ENCODE results near the gene SIAH2.

Gene SIAH2

GRCh38 chr3:150790629-150791028, 27.7 kb upstream of the SIAH2 start:
- no peaks in the 10 kb centered on the region for H3K27me3 ChIP-seq (replicated peaks)
- TF ChIP-seq CTCF (IDR thresholded peaks at IDR 0.05; ENCODE audit: low read depth, low read length, missing control alignments): no peak
- H3K27ac ChIP-seq: no peak overlapping the region
- no peak for DNase-seq
- H3K36me3 ChIP-seq (replicated peaks): no peaks in the 10 kb centered on the region
- H3K4me3 ChIP-seq (ENCODE audit: low read depth, low read length): no peak overlapping the region
- in situ Hi-C loops (cut with HindIII; ENCODE audit: low pct_ligation_motif_present, low sequenced_read_pairs): no loop called here

- no peak overlapping the region for H3K27ac ChIP-seq
- H3K27me3 ChIP-seq (replicated peaks): no peaks in the 10 kb centered on the region
- TF ChIP-seq CTCF (IDR thresholded peaks at IDR 0.05; ENCODE audit: low read depth, low read length, missing control alignments): no peak
- H3K4me3 ChIP-seq (ENCODE audit: low read depth, low read length): no peak overlapping the region
- no peaks in the 10 kb centered on the region for H3K36me3 ChIP-seq (replicated peaks)
- in situ Hi-C loops (cut with HindIII; ENCODE audit: low pct_ligation_motif_present, low sequenced_read_pairs): no loop called here
- no peak for DNase-seq
These were observed 26.5 kb upstream of the SIAH2 start for GRCh38 chr3:150789451-150789850.

GRCh38 chr3:150787741-150788370, 24.9 kb upstream of the SIAH2 start:
- no peak overlapping the region for H3K27ac ChIP-seq
- DNase-seq: peak; percentile 64
- H3K36me3 ChIP-seq (replicated peaks): no peaks in the 10 kb centered on the region
- peak; percentile 97 for TF ChIP-seq CTCF (IDR thresholded peaks at IDR 0.05; ENCODE audit: low read depth, low read length, missing control alignments)
- no peak overlapping the region for H3K4me3 ChIP-seq (ENCODE audit: low read depth, low read length)
- in situ Hi-C loops (cut with HindIII; ENCODE audit: low pct_ligation_motif_present, low sequenced_read_pairs): no loop called here
- H3K27me3 ChIP-seq (replicated peaks): no peaks in the 10 kb centered on the region

- H3K4me3 ChIP-seq (ENCODE audit: low read depth, low read length): no peak overlapping the region
- no peak overlapping the region for H3K27ac ChIP-seq
- H3K36me3 ChIP-seq (replicated peaks): no peaks in the 10 kb centered on the region
- in situ Hi-C loops (cut with HindIII; ENCODE audit: low pct_ligation_motif_present, low sequenced_read_pairs): no loop called here
- no peak for DNase-seq
- no peak for TF ChIP-seq CTCF (IDR thresholded peaks at IDR 0.05; ENCODE audit: low read depth, low read length, missing control alignments)
- H3K27me3 ChIP-seq (replicated peaks): no peaks in the 10 kb centered on the region
These were observed 23.8 kb upstream of the SIAH2 start for GRCh38 chr3:150786791-150787190.

GRCh38 chr3:150784747-150785125, 21.8 kb upstream of the SIAH2 start:
- Histone ChIP-seq H3K27me3 (replicated peaks) (no peaks in the 10 kb centered on the region), H3K27ac (peak overlapping the region; percentile 65), H3K36me3 (replicated peaks) (no peaks in the 10 kb centered on the region), H3K4me3 (ENCODE audit: low read depth, low read length) (no peak overlapping the region)
- TF ChIP-seq CTCF (IDR thresholded peaks at IDR 0.05; ENCODE audit: low read depth, low read length, missing control alignments): no peak
- in situ Hi-C loops (cut with HindIII; ENCODE audit: low pct_ligation_motif_present, low sequenced_read_pairs): no loop called here
- DNase-seq: no peak

All from brain microvascular endothelial cell (primary cell).